Measurements from ENCODE around the gene UCK2. TPM values are rescaled to one million over a fixed set of nuclear protein-coding genes. Genes with fewer than 3 reads are reported as not detected.
A peak's percentile ranks its signal among the peaks of the same experiment; 100 is the strongest.

Gene UCK2
- total RNA-seq, 1 donor from 2014 or later: 8.3 TPM

- no peaks in the 10 kb centered on the region for H3K27me3 ChIP-seq (ENCODE audit: low read depth)
- no peaks in the 10 kb centered on the region for H3K9me3 ChIP-seq
- no peak for TF ChIP-seq CTCF (IDR thresholded peaks at IDR 0.05)
- no peak for ATAC-seq
- no peak for DNase-seq
- no peak overlapping the region for H3K4me3 ChIP-seq
- no peak overlapping the region for H3K27ac ChIP-seq
- H3K4me1 ChIP-seq: no peaks in the 10 kb centered on the region
- intact Hi-C loops (cut with DNase I): no loop called here
- H3K36me3 ChIP-seq: no peaks in the 10 kb centered on the region
Observed at GRCh38 chr1:165924117-165924516, 96.7 kb downstream of the UCK2 start.

- Histone ChIP-seq H3K4me3 (no peak overlapping the region), H3K27ac (no peak overlapping the region), H3K27me3 (ENCODE audit: low read depth) (no peaks in the 10 kb centered on the region), H3K36me3 (no peaks in the 10 kb centered on the region), H3K9me3 (no peaks in the 10 kb centered on the region), H3K4me1 (no peaks in the 10 kb centered on the region)
- DNase-seq (no peak), ATAC-seq (no peak)
- no peak for TF ChIP-seq CTCF (IDR thresholded peaks at IDR 0.05)
- intact Hi-C loops (cut with DNase I): no loop called here
Observed at GRCh38 chr1:165925498-165926079, 98.2 kb downstream of the UCK2 start.

GRCh38 chr1:165927169-165927568 lies 99.8 kb downstream of the UCK2 start:
- DNase-seq (no peak), ATAC-seq (no peak)
- intact Hi-C loops (cut with DNase I): no loop called here
- Histone ChIP-seq H3K27ac (no peak overlapping the region), H3K36me3 (no peaks in the 10 kb centered on the region), H3K9me3 (no peaks in the 10 kb centered on the region), H3K27me3 (ENCODE audit: low read depth) (no peaks in the 10 kb centered on the region), H3K4me3 (no peak overlapping the region), H3K4me1 (no peaks in the 10 kb centered on the region)
- no peak for TF ChIP-seq CTCF (IDR thresholded peaks at IDR 0.05)

- H3K4me3 ChIP-seq: no peak overlapping the region
- no peak overlapping the region for H3K27ac ChIP-seq
- H3K27me3 ChIP-seq (ENCODE audit: low read depth): no peaks in the 10 kb centered on the region
- TF ChIP-seq CTCF (IDR thresholded peaks at IDR 0.05): peak; percentile 53
- H3K36me3 ChIP-seq: no peaks in the 10 kb centered on the region
- no peaks in the 10 kb centered on the region for H3K4me1 ChIP-seq
- peak; percentile 46 to 55 for ATAC-seq
- H3K9me3 ChIP-seq: no peaks in the 10 kb centered on the region
- DNase-seq: no peak
- intact Hi-C loops (cut with DNase I): no loop called here
Observed at GRCh38 chr1:165928075-165928731, 100.8 kb downstream of the UCK2 start.

GRCh38 chr1:165930961-165931360 lies 103.5 kb downstream of the UCK2 start:
- Histone ChIP-seq H3K9me3 (no peaks in the 10 kb centered on the region), H3K4me3 (no peak overlapping the region), H3K27me3 (ENCODE audit: low read depth) (no peaks in the 10 kb centered on the region), H3K27ac (no peak overlapping the region), H3K4me1 (no peaks in the 10 kb centered on the region), H3K36me3 (no peaks in the 10 kb centered on the region)
- intact Hi-C loops (cut with DNase I): no loop called here
- DNase-seq (no peak), ATAC-seq (no peak)
- TF ChIP-seq CTCF (IDR thresholded peaks at IDR 0.05): no peak
